KMS-11 (cell line): ENCODE results near the gene BBS1.

Experiments
- H2AFZ ChIP-seq: fragments of 200-600 bp; sonication (generic); 2 replicates; pipeline ENCODE4 v1.6.1; 2016; ENCODE audit warnings: antibody characterized with exemption, mixed run types, low read depth
- H3K27ac ChIP-seq: fragments of 200-600 bp; sonication (generic); 2 replicates; pipeline ENCODE4 v1.6.1; 2016; ENCODE audit warnings: mild to moderate bottlenecking, mixed run types
- H3K27me3 ChIP-seq: fragments of 200-600 bp; sonication (generic); 2 replicates; pipeline ENCODE4 v1.6.1; 2017; ENCODE audit warnings: mild to moderate bottlenecking, low read depth, mixed run types, moderate library complexity; ENCODE audit not compliant: insufficient read depth
- H3K36me3 ChIP-seq: fragments of 200-600 bp; sonication (generic); 2 replicates; pipeline ENCODE4 v1.6.1; 2017; ENCODE audit warnings: mild to moderate bottlenecking, mixed run types; ENCODE audit not compliant: insufficient read depth
- H3K4me1 ChIP-seq: fragments of 200-600 bp; sonication (generic); 2 replicates; pipeline ENCODE4 v1.6.1; 2016; ENCODE audit warnings: mild to moderate bottlenecking, low read depth, mixed run types; ENCODE audit not compliant: poor library complexity, severe bottlenecking
- H3K4me2 ChIP-seq: fragments of 200-600 bp; sonication (generic); 2 replicates; pipeline ENCODE4 v1.7.0; 2016; ENCODE audit warnings: mild to moderate bottlenecking, mixed run types
- H3K4me3 ChIP-seq: fragments of 200-600 bp; sonication (generic); IDR thresholded peaks from 2 replicates; pipeline ENCODE4 v1.6.1; 2017; ENCODE audit warnings: low read depth, low read length, mixed read lengths; ENCODE audit not compliant: insufficient read depth
- H3K79me2 ChIP-seq: fragments of 200-600 bp; sonication (generic); 2 replicates; pipeline ENCODE4 v1.6.1; 2016; ENCODE audit warnings: low read depth, mixed run types; ENCODE audit not compliant: insufficient read depth
- H3K9ac ChIP-seq: fragments of 200-600 bp; sonication (generic); 2 replicates; pipeline ENCODE4 v1.6.1; 2016; ENCODE audit warnings: mild to moderate bottlenecking, mixed run types
- H4K20me1 ChIP-seq: fragments of 200-600 bp; sonication (generic); 2 replicates; pipeline ENCODE4 v1.6.1; 2016; ENCODE audit warnings: mild to moderate bottlenecking, mixed run types; ENCODE audit not compliant: insufficient read depth
- CTCF ChIP-seq: fragments of 200-600 bp; sonication (generic); conservative IDR thresholded peaks from 2 replicates; pipeline ENCODE4 v1.6.1; 2017; ENCODE audit warnings: low read depth, mild to moderate bottlenecking, antibody characterized with exemption, low read length, moderate library complexity, mixed read lengths

Gene BBS1

GRCh38 chr11:66494458-66494857 is 16.0 kb upstream of the BBS1 start:
- Histone ChIP-seq H3K27me3 (no peaks in the 10 kb centered on the region), H3K36me3 (no peaks in the 10 kb centered on the region), H3K4me2 (no peak overlapping the region), H3K4me1 (peaks cover 10% of the 10 kb centered on the region), H3K9ac (no peak overlapping the region), H3K79me2 (no peaks in the 10 kb centered on the region), H3K4me3 (no peak overlapping the region), H2AFZ (no peak overlapping the region), H3K27ac (no peak overlapping the region), H4K20me1 (no peaks in the 10 kb centered on the region)
- no peak for TF ChIP-seq CTCF

GRCh38 chr11:66494935-66495334 is 15.5 kb upstream of the BBS1 start:
- no peak overlapping the region for H3K9ac ChIP-seq
- H2AFZ ChIP-seq: no peak overlapping the region
- H3K4me2 ChIP-seq: no peak overlapping the region
- H3K36me3 ChIP-seq: no peaks in the 10 kb centered on the region
- TF ChIP-seq CTCF: no peak
- no peaks in the 10 kb centered on the region for H3K79me2 ChIP-seq
- H3K4me1 ChIP-seq: peaks cover 10% of the 10 kb centered on the region
- H4K20me1 ChIP-seq: no peaks in the 10 kb centered on the region
- H3K27me3 ChIP-seq: no peaks in the 10 kb centered on the region
- no peak overlapping the region for H3K27ac ChIP-seq
- no peak overlapping the region for H3K4me3 ChIP-seq

GRCh38 chr11:66495401-66495854 is 15.0 kb upstream of the BBS1 start:
- H4K20me1 ChIP-seq: no peaks in the 10 kb centered on the region
- peaks cover 10% of the 10 kb centered on the region for H3K4me1 ChIP-seq
- no peaks in the 10 kb centered on the region for H3K36me3 ChIP-seq
- no peak overlapping the region for H3K4me3 ChIP-seq
- H3K9ac ChIP-seq: no peak overlapping the region
- no peak overlapping the region for H3K27ac ChIP-seq
- H2AFZ ChIP-seq: no peak overlapping the region
- H3K27me3 ChIP-seq: no peaks in the 10 kb centered on the region
- no peak overlapping the region for H3K4me2 ChIP-seq
- H3K79me2 ChIP-seq: no peaks in the 10 kb centered on the region
- TF ChIP-seq CTCF: no peak

GRCh38 chr11:66497206-66497605 is 13.2 kb upstream of the BBS1 start:
- H3K4me3 ChIP-seq: no peak overlapping the region
- H3K9ac ChIP-seq: no peak overlapping the region
- TF ChIP-seq CTCF: no peak
- no peak overlapping the region for H3K4me2 ChIP-seq
- no peak overlapping the region for H2AFZ ChIP-seq
- no peaks in the 10 kb centered on the region for H3K36me3 ChIP-seq
- H3K27me3 ChIP-seq: no peaks in the 10 kb centered on the region
- no peak overlapping the region for H3K27ac ChIP-seq
- peaks cover 8% of the 10 kb centered on the region for H3K4me1 ChIP-seq
- H3K79me2 ChIP-seq: no peaks in the 10 kb centered on the region
- H4K20me1 ChIP-seq: no peaks in the 10 kb centered on the region
